ACHN (cell line): ENCODE data around the gene RNU7-1.
A peak's percentile ranks its signal among the peaks of the same experiment; 100 is the strongest.

Experiments
- DNase-seq: peaks from one replicate; pipeline ENCODE4 v3.0.0-alpha.2; 2015
- in situ Hi-C: cut with HindIII; loops from 2 replicates; pipeline ENCODE4 v1.10.0; 2017; ENCODE audit warnings: low sequenced_read_pairs, low pct_ligation_motif_present, low pct_unique_long_range_greater_than_20kb

The RNU7-1 gene

DNA sequence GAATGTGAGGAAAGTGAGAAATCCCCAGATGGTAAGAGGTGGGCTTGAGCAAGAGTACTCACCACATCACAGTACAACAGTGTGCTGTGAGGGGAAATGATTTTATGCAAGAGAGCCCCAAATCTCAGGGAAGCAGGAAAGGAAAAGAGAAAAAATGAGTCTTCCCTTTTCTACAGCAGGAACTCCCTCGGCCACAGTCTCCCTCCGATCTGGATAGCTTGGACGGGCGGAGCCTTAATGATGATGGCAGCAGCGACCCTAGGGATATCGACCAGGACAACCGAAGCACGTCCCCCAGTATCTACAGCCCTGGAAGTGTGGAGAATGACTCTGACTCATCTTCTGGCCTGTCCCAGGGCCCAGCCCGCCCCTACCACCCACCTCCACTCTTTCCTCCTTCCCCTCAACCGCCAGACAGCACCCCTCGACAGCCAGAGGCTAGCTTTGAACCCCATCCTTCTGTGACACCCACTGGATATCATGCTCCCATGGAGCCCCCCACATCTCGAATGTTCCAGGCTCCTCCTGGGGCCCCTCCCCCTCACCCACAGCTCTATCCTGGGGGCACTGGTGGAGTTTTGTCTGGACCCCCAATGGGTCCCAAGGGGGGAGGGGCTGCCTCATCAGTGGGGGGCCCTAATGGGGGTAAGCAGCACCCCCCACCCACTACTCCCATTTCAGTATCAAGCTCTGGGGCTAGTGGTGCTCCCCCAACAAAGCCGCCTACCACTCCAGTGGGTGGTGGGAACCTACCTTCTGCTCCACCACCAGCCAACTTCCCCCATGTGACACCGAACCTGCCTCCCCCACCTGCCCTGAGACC, 8.0 kb upstream of the RNU7-1 start:
- no peak for DNase-seq
- in situ Hi-C loops = no loop called here

DNA sequence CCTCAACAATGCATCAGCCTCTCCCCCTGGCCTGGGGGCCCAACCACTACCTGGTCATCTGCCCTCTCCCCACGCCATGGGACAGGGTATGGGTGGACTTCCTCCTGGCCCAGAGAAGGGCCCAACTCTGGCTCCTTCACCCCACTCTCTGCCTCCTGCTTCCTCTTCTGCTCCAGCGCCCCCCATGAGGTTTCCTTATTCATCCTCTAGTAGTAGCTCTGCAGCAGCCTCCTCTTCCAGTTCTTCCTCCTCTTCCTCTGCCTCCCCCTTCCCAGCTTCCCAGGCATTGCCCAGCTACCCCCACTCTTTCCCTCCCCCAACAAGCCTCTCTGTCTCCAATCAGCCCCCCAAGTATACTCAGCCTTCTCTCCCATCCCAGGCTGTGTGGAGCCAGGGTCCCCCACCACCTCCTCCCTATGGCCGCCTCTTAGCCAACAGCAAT, 7.4 kb upstream of the RNU7-1 start:
- no peak for DNase-seq
- in situ Hi-C loops = no loop called here

DNA sequence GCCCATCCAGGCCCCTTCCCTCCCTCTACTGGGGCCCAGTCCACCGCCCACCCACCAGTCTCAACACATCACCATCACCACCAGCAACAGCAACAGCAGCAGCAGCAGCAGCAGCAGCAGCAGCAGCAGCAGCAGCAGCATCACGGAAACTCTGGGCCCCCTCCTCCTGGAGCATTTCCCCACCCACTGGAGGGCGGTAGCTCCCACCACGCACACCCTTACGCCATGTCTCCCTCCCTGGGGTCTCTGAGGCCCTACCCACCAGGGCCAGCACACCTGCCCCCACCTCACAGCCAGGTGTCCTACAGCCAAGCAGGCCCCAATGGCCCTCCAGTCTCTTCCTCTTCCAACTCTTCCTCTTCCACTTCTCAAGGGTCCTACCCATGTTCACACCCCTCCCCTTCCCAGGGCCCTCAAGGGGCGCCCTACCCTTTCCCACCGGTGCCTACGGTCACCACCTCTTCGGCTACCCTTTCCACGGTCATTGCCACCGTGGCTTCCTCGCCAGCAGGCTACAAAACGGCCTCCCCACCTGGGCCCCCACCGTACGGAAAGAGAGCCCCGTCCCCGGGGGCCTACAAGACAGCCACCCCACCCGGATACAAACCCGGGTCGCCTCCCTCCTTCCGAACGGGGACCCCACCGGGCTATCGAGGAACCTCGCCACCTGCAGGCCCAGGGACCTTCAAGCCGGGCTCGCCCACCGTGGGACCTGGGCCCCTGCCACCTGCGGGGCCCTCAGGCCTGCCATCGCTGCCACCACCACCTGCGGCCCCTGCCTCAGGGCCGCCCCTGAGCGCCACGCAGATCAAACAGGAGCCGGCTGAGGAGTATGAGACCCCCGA, 6.8 kb upstream of the RNU7-1 start:
- DNase-seq = no peak
- in situ Hi-C loops = no loop called here

DNA sequence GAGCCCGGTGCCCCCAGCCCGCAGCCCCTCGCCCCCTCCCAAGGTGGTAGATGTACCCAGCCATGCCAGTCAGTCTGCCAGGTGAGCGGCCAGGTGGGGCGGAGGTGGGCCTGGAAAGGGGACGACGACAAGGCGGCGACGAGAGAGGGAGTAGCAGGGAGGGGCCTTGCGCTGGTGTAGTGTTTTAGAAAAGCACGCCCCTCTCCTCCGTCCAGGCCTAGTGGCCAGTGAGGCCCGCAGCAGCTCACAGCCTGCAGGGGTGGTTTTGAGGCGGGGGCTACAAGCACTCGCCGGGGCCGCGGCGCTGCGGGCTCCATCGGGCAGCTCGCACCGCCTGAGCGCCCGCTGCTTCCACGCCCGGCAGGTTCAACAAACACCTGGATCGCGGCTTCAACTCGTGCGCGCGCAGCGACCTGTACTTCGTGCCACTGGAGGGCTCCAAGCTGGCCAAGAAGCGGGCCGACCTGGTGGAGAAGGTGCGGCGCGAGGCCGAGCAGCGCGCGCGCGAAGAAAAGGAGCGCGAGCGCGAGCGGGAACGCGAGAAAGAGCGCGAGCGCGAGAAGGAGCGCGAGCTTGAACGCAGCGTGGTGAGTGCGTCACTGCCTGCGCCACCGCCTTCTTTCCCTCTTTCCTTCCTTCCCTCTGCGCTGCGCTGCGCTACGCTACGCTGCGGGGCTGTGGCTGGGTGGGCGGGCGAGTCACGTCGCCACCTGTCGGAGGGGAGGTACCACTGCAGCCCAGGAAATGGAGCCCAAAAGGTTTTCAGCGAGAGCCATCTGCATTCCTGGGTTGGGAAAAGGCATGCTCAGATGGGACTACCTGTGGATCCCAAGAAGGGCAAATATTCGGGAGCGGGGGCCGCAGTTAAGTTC, 5.9 kb upstream of the RNU7-1 start:
- in situ Hi-C loops = no loop called here
- DNase-seq = peak; percentile 99

DNA sequence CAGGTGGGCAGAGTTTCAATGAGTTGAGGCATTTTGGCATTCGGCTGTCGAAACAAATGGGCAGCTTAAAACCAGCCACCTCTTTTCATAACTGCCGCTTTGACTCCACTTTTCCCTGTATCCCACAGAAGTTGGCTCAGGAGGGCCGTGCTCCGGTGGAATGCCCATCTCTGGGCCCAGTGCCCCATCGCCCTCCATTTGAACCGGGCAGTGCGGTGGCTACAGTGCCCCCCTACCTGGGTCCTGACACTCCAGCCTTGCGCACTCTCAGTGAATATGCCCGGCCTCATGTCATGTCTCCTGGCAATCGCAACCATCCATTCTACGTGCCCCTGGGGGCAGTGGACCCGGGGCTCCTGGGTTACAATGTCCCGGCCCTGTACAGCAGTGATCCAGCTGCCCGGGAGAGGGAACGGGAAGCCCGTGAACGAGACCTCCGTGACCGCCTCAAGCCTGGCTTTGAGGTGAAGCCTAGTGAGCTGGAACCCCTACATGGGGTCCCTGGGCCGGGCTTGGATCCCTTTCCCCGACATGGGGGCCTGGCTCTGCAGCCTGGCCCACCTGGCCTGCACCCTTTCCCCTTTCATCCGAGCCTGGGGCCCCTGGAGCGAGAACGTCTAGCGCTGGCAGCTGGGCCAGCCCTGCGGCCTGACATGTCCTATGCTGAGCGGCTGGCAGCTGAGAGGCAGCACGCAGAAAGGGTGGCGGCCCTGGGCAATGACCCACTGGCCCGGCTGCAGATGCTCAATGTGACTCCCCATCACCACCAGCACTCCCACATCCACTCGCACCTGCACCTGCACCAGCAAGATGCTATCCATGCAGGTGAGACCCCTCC, 5.0 kb upstream of the RNU7-1 start:
- DNase-seq = no peak
- in situ Hi-C loops = no loop called here

DNA sequence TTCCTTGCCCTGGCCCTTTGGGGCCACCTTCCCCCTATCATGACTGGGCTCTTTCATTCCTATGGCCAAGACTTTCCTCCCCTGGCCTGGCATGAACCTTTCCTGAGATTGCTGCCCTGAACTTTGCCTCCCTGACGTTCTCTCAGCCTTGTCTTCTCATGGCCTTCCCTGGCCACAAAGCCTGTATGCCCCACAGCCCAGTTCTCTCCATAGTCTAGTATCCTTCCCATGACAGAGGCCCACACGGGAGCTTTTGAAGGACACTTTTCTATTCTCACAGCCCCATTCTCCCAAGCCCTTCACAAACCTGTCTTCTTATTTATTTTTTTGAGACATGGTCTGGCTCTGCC, 4.5 kb upstream of the RNU7-1 start:
- no peak for DNase-seq
- in situ Hi-C loops = no loop called here

DNA sequence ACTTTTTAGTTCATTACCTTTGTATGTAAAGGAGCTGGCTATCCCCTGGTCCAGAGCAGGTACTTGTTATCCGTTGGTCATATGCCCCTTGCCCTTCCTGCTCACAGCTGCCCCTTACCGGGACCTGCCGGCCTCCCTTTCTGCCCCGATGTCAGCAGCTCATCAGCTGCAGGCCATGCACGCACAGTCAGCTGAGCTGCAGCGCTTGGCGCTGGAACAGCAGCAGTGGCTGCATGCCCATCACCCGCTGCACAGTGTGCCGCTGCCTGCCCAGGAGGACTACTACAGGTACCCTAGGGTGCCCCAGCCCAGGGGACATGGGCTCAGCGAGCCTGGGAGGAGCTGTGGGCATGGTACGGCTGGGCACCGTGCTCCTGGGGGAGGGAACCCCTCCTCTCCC, 2.3 kb upstream of the RNU7-1 start:
- no peak for DNase-seq
- in situ Hi-C loops = no loop called here

DNA sequence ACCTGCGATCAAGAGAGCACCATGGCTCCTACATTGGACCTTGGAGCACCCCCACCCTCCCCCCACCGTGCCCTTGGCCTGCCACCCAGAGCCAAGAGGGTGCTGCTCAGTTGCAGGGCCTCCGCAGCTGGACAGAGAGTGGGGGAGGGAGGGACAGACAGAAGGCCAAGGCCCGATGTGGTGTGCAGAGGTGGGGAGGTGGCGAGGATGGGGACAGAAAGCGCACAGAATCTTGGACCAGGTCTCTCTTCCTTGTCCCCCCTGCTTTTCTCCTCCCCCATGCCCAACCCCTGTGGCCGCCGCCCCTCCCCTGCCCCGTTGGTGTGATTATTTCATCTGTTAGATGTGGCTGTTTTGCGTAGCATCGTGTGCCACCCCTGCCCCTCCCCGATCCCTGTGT, 1.8 kb upstream of the RNU7-1 start:
- no peak for DNase-seq
- in situ Hi-C loops = no loop called here

DNA sequence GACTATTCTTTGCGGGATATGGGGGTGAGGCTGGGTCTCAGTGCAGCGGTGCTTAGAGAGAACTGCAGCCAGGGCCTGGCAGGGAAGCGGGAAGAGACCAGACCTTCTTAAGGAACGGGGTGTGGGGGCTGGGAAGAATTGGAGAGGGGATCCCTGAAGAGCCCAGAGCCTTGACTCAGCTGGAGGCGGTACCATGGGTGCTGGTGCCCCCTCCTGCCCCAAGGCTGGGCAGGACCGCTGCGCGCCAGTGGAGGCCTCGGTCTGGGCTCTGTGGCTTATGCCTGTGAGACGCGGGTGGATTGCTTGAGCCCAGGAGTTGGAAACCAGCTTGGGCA, 1.3 kb upstream of the RNU7-1 start:
- in situ Hi-C loops = no loop called here
- peak; percentile 21 for DNase-seq

DNA sequence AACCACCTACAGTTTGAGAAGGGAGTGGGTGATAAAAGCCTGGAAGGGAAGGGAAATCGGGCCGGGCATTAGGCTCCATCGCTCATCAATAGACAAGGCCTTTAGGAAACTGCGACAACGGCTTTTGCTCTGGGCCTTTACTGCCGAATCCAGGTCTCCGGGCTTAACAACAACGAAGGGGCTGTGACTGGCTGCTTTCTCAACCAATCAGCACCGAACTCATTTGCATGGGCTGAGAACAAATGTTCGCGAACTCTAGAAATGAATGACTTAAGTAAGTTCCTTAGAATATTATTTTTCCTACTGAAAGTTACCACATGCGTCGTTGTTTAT, 261 bp upstream of the RNU7-1 start:
- in situ Hi-C loops = no loop called here
- peak; percentile 96 for DNase-seq

DNA sequence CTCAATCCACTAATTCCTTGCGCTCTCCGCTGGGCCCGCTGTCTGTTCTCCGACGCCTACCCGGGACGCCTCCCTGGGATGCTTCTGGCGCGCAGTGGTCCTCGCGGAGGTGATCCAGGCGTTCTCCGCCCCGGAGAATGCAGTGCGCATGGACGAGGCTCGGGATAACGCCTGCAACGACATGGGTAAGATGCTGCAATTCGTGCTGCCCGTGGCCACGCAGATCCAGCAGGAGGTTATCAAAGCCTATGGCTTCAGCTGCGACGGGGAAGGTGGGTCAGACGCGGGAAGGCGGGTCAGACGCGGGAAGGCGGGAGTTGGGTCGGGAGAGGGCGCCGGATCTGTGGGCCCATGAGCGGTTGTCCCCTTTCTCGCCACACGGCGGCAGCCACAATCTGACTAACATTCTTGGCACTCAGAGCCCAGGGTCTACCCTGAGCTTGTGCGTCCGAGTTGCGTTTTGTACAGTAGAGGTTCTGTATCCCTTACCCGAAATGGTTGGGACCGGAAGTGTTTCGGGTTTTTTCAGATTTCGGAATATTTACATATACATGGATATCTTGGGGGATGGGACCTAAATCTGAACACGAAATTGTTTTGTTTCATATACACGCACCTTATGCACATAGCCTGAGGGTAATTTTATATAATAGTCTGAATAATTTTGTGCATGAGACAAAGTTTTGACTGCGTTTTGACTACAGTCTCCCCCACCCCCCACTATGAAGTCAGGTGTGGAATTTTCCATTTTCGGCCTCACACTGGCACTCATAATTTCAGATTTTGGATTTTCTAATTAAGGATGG, 968 bp downstream of the RNU7-1 start:
- peak; percentile 97 for DNase-seq
- in situ Hi-C loops = no loop called here

DNA sequence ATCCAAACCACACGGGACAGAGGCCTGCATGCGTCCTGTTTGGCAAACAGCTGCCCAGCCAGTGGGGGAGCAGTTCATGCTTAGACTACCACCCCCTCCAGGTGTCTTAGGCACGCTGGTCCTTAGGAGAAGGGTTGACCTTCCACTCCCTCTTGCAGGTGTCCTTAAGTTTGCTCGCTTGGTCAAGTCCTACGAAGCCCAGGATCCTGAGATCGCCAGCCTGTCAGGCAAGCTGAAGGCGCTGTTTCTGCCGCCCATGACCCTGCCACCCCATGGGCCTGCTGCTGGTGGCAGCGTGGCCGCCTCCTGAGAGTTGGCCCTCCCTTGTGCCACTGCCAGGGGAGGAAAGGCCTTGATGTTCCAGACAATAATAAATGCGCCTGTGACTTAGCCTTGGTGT, 2.0 kb downstream of the RNU7-1 start:
- DNase-seq = no peak
- in situ Hi-C loops = no loop called here

DNA sequence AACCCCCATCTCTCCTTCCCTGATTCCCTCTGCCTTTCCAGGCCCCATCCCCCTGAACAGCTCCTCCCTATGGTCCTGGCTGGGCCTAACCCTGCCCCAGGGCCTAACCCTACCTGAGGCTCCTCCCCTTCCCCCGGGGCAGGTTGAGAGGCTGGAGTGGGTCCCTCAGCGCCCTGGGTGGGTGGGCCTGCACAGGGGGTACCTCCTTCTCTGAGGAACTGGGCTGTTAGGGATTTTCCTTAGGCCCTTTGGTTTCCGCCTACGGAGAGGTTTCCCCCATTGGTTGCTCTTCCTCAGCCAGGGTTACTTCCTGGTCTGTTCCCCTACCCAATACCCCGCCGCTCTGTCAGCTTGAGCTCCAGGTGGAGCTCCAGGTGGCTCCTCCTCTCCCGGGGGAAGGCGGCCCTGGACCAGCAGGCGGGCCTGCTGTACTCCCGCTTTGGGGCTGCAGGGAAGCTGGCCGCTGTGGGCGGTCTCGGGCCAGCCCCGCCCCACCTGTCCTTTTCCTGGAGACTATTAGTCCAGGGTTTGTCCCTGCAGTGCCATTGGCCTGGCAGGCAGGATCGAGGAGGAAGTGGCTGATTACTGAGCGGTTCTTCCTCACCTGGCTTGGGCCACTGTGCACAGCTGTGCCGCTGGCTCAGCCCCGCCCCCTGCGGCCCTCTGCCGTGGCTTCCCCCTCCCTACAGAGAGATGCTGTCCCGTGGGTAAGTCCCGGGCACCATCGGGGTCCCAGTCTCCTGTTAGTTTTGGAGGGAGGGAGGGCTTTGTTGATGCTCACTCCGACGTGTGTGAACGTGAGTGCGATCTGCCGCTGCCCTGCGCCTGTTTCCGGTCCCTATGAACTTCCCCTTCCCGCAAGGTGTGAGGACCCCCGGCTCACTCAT, 2.7 kb downstream of the RNU7-1 start:
- peak; percentile 99 for DNase-seq
- in situ Hi-C loops = no loop called here

DNA sequence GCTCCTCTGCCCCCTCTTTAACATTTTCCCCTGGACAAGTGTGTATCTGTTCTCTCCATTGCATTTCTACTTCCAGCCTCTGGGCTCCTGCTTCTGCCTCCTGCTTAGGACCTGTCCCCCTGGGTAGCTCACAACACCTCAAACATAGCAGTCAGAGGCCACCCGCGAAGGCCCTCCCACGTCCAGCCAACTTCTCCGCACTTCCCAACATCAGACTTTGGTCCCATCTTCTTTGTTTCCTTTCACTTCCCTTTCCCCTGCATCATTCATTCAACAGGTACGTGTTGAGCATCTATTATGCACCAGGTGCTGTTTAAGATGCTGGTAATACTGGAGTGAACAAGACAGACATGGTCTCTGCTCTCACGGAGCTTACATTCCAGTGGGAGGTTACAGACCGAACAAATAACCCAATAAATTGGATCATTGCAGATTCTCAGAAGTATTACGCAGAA, 3.3 kb downstream of the RNU7-1 start:
- in situ Hi-C loops = no loop called here
- no peak for DNase-seq

DNA sequence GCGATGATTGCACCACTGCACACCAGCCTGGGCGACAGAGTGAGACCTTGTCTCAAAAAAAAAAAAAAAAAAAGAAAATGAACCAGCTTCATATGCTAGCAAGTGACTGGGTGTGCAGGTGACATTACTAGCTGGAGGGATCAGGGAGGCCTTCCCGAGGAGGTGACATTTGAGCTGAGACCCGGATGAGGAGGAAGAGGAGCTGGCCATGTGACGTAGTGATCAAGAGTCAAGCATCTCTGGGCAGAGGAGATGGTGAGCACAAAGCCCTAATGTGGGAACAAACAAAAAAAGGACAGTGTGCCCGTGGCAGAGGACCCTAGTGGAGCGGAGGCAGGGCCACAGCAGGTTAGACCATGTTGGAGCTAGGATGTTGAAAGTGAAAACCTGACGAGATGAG, 4.0 kb downstream of the RNU7-1 start:
- no peak for DNase-seq
- in situ Hi-C loops = no loop called here

DNA sequence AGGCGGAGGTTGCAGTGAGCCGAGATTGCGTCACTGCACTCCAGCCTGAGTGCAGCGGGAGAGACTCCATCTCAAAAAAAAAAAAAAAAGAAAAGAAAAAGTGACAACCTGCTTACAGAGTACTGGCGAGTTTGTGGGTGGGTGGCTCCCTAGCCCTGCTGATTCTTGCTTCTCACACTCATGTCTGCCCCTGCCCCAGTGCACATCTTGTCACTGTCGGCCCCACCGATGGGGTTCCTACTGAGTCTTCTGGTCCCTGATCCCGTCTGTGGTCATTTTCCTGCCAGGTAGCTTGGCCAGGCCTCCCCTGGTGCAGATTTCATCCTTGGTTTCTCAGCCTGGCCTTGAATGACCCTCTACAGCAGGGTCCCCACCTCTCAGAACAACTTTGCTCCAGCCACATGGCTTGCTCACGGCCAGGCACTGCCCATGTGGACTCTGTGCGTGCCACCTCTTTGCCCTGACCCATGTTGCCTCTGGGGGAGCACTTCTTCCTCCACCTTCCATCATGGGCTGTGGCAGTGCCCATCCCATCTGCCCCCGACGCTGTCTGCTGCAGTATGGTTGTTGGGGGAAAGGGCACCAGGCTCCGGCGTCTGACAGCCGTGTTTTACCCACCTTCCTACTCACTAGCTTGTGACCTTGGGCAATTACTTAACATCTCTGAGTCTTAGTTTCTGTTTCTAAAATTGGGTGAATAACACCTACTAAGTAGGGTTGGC, 5.4 kb downstream of the RNU7-1 start:
- in situ Hi-C loops = no loop called here
- DNase-seq = no peak
